ENCODE measurements around the gene HORMAD2. TPM values are rescaled to one million over a fixed set of nuclear protein-coding genes. Genes with fewer than 3 reads are reported as not detected.

Gene HORMAD2
- total RNA-seq, 1 donor from 2014 or later: not detected

DNA sequence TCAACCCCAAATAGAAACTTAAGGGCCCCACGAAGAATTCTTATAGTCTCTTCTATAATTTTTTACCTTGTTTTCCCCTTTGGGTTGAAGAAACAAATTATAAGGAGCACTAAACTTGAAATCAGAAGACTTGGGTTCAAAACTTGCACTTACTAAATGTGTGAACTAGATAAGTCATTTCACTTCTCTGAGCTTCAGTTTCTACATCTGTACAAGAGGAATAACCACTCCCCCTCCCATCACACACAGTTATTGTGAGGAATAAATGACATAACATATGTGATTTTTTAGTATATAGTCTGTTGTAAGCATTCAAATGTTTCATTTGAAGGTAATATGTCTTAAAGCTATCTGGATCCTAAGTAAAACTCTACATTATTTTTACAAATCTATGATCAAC, 87.5 kb downstream of the HORMAD2 start:
- Histone ChIP-seq H3K27me3 (ENCODE audit: insufficient read depth, low read length) (no peaks in the 10 kb centered on the region), H3K4me1 (ENCODE audit: insufficient read depth, low read length) (no peaks in the 10 kb centered on the region), H3K79me2 (ENCODE audit: insufficient read depth, low read length) (no peaks in the 10 kb centered on the region), H4K20me1 (ENCODE audit: insufficient read depth, low read length) (no peaks in the 10 kb centered on the region), H3K9me3 (ENCODE audit: insufficient read depth, low read depth, low read length) (no peaks in the 10 kb centered on the region), H3K36me3 (ENCODE audit: insufficient read depth, low read length) (no peaks in the 10 kb centered on the region), H3K4me3 (ENCODE audit: insufficient read depth, low read depth, low read length) (no peak overlapping the region), H3K9ac (ENCODE audit: low read length) (no peak overlapping the region), H3K4me2 (ENCODE audit: low read length) (no peak overlapping the region), H3K27ac (ENCODE audit: low read depth, low read length) (no peak overlapping the region), H2AFZ (ENCODE audit: low read depth, low read length) (no peak overlapping the region)
- Mint-ChIP-seq H3K27ac (ENCODE audit: unreplicated experiment) (no peak overlapping the region), H3K4me1 (ENCODE audit: low read depth, unreplicated experiment) (peaks cover 10% of the 10 kb centered on the region), H3K27me3 (ENCODE audit: low read depth, unreplicated experiment) (no peaks in the 10 kb centered on the region), H3K9me3 (ENCODE audit: unreplicated experiment) (no peaks in the 10 kb centered on the region), H3K4me3 (ENCODE audit: unreplicated experiment) (no peak overlapping the region), H3K36me3 (ENCODE audit: low read depth, unreplicated experiment) (no peaks in the 10 kb centered on the region)
- no peak for FAIRE-seq
- no peak for DNase-seq (ENCODE audit: low read depth)
- TF ChIP-seq CTCF (IDR thresholded peaks at IDR 0.05; ENCODE audit: insufficient read depth, low read depth, low read length) (no peak), EZH2 (IDR thresholded peaks at IDR 0.05; ENCODE audit: insufficient read depth, low read length) (no peak)

- no peak overlapping the region for H3K9ac ChIP-seq (ENCODE audit: low read length)
- TF ChIP-seq EZH2 (IDR thresholded peaks at IDR 0.05; ENCODE audit: insufficient read depth, low read length) (no peak), CTCF (IDR thresholded peaks at IDR 0.05; ENCODE audit: insufficient read depth, low read depth, low read length) (no peak)
- H2AFZ ChIP-seq (ENCODE audit: low read depth, low read length): no peak overlapping the region
- no peak overlapping the region for H3K27ac ChIP-seq (ENCODE audit: low read depth, low read length)
- no peaks in the 10 kb centered on the region for H3K36me3 ChIP-seq (ENCODE audit: insufficient read depth, low read length)
- no peaks in the 10 kb centered on the region for H3K9me3 Mint-ChIP-seq (ENCODE audit: unreplicated experiment)
- H3K4me3 ChIP-seq (ENCODE audit: insufficient read depth, low read depth, low read length): no peak overlapping the region
- no peak overlapping the region for H3K4me3 Mint-ChIP-seq (ENCODE audit: unreplicated experiment)
- no peaks in the 10 kb centered on the region for H4K20me1 ChIP-seq (ENCODE audit: insufficient read depth, low read length)
- H3K4me2 ChIP-seq (ENCODE audit: low read length): no peak overlapping the region
- H3K27ac Mint-ChIP-seq (ENCODE audit: unreplicated experiment): no peak overlapping the region
- no peaks in the 10 kb centered on the region for H3K27me3 ChIP-seq (ENCODE audit: insufficient read depth, low read length)
- H3K79me2 ChIP-seq (ENCODE audit: insufficient read depth, low read length): no peaks in the 10 kb centered on the region
- no peaks in the 10 kb centered on the region for H3K27me3 Mint-ChIP-seq (ENCODE audit: low read depth, unreplicated experiment)
- H3K4me1 ChIP-seq (ENCODE audit: insufficient read depth, low read length): no peaks in the 10 kb centered on the region
- no peaks in the 10 kb centered on the region for H3K9me3 ChIP-seq (ENCODE audit: insufficient read depth, low read depth, low read length)
- FAIRE-seq (no peak), DNase-seq (ENCODE audit: low read depth) (no peak)
- H3K4me1 Mint-ChIP-seq (ENCODE audit: low read depth, unreplicated experiment): peaks cover 10% of the 10 kb centered on the region
- no peaks in the 10 kb centered on the region for H3K36me3 Mint-ChIP-seq (ENCODE audit: low read depth, unreplicated experiment)
Measured at GRCh38 chr22:30169002-30169401, 88.7 kb downstream of the HORMAD2 start.

- H3K9me3 Mint-ChIP-seq (ENCODE audit: unreplicated experiment): no peaks in the 10 kb centered on the region
- TF ChIP-seq CTCF (IDR thresholded peaks at IDR 0.05; ENCODE audit: insufficient read depth, low read depth, low read length): no peak
- no peak for TF ChIP-seq EZH2 (IDR thresholded peaks at IDR 0.05; ENCODE audit: insufficient read depth, low read length)
Measured at GRCh38 chr22:30170129-30170528, 89.9 kb downstream of the HORMAD2 start.

More at GRCh38 chr22:30170129-30170528, 89.9 kb downstream of the HORMAD2 start:
- no peaks in the 10 kb centered on the region for H3K4me1 ChIP-seq (ENCODE audit: insufficient read depth, low read length)
- no peak overlapping the region for H3K27ac ChIP-seq (ENCODE audit: low read depth, low read length)
- no peaks in the 10 kb centered on the region for H3K36me3 ChIP-seq (ENCODE audit: insufficient read depth, low read length)
- no peaks in the 10 kb centered on the region for H3K27me3 ChIP-seq (ENCODE audit: insufficient read depth, low read length)
- Mint-ChIP-seq H3K27me3 (ENCODE audit: low read depth, unreplicated experiment) (no peaks in the 10 kb centered on the region), H3K4me1 (ENCODE audit: low read depth, unreplicated experiment) (peaks cover 10% of the 10 kb centered on the region), H3K27ac (ENCODE audit: unreplicated experiment) (no peak overlapping the region), H3K36me3 (ENCODE audit: low read depth, unreplicated experiment) (no peaks in the 10 kb centered on the region), H3K4me3 (ENCODE audit: unreplicated experiment) (no peak overlapping the region)
- no peak for FAIRE-seq
- H3K4me2 ChIP-seq (ENCODE audit: low read length): no peak overlapping the region
- no peak overlapping the region for H3K9ac ChIP-seq (ENCODE audit: low read length)
- H3K4me3 ChIP-seq (ENCODE audit: insufficient read depth, low read depth, low read length): no peak overlapping the region
- no peak for DNase-seq (ENCODE audit: low read depth)
- H4K20me1 ChIP-seq (ENCODE audit: insufficient read depth, low read length): no peaks in the 10 kb centered on the region
- H2AFZ ChIP-seq (ENCODE audit: low read depth, low read length): no peak overlapping the region
- no peaks in the 10 kb centered on the region for H3K9me3 ChIP-seq (ENCODE audit: insufficient read depth, low read depth, low read length)
- H3K79me2 ChIP-seq (ENCODE audit: insufficient read depth, low read length): no peaks in the 10 kb centered on the region
